ENCODE data around the gene NOL4L.

- TF ChIP-seq PATZ1 (CRISPR knock-in tag; IDR thresholded peaks at IDR 0.05; ENCODE audit: borderline replicate concordance) (no peak), ISL1 (CRISPR knock-in tag; IDR thresholded peaks at IDR 0.05) (no peak), PPARA (CRISPR knock-in tag; IDR thresholded peaks at IDR 0.05; ENCODE audit: borderline replicate concordance) (no peak), BACH2 (CRISPR knock-in tag; IDR thresholded peaks at IDR 0.05; ENCODE audit: borderline replicate concordance) (no peak), ZFP30 (CRISPR knock-in tag; IDR thresholded peaks at IDR 0.05) (no peak), RARB (CRISPR knock-in tag; IDR thresholded peaks at IDR 0.05) (no peak), CREB5 (CRISPR knock-in tag; IDR thresholded peaks at IDR 0.05; ENCODE audit: low read depth) (no peak), ZNF70 (CRISPR knock-in tag; IDR thresholded peaks at IDR 0.05) (no peak), ZNF8 (CRISPR knock-in tag; IDR thresholded peaks at IDR 0.05) (no peak)
Measured at GRCh38 chr20:32578840-32579390, 6.2 kb downstream of the NOL4L start.

Data from SK-N-SH treated with all-trans-retinoic acid at 6 μM for 48 hours (cell line).